HFFc6 (cell line): Measurements from ENCODE around the gene BRPF3. TPM values are rescaled to one million over a fixed set of nuclear protein-coding genes. Genes with fewer than 3 reads are reported as not detected.
A peak's percentile ranks its signal among the peaks of the same experiment; 100 is the strongest.

Source experiments
- DNase-seq: peaks from one replicate; pipeline ENCODE4 v3.0.0-alpha.2; 2018
- H3K27ac Mint-ChIP-seq: 2 replicates; pipeline ENCODE4 v1.8.0; 2020; ENCODE audit warnings: mild to moderate bottlenecking, mixed read lengths
- H3K27me3 Mint-ChIP-seq: 2 replicates; pipeline ENCODE4 v1.8.0; 2021; ENCODE audit warnings: mild to moderate bottlenecking, moderate library complexity, mixed read lengths; ENCODE audit not compliant: insufficient read depth
- H3K36me3 Mint-ChIP-seq: 2 replicates; pipeline ENCODE4 v1.8.0; 2021; ENCODE audit warnings: low read depth, mixed read lengths
- H3K4me1 Mint-ChIP-seq: 2 replicates; pipeline ENCODE4 v1.8.0; 2020; ENCODE audit warnings: low read depth, mixed read lengths
- H3K4me3 Mint-ChIP-seq: 2 replicates; pipeline ENCODE4 v1.8.0; 2020; ENCODE audit warnings: mild to moderate bottlenecking, moderate library complexity, mixed read lengths
- H3K9me3 Mint-ChIP-seq: 2 replicates; pipeline ENCODE4 v1.8.0; 2020; ENCODE audit warnings: mild to moderate bottlenecking, mixed read lengths
- CTCF ChIP-seq: fragments of 200-600 bp; sonication (generic); IDR thresholded peaks from 2 replicates; pipeline ENCODE4 v1.5.0; 2021; ENCODE audit warnings: antibody characterized with exemption, mild to moderate bottlenecking
- total RNA-seq, 6 experiments: library from RNA; stranded (reverse); fragmentation: NEBNext Ultra II Directional; extraction: Animal tissue kit (Norgen Biotek cat#: 25700); gene quantifications; 2 replicates in 1 of 6; 3 replicates in 5 of 6; pipeline ENCODE4 v1.2.3, GENCODE V29; 2021

BRPF3 gene
- total RNA-seq, 6 experiments from 2014 or later = 26.5 to 32.4 (median 28.9) TPM

GRCh38 chr6:36209606-36210005 is 13.1 kb downstream of the BRPF3 start:
- H3K27ac Mint-ChIP-seq = no peak overlapping the region
- H3K36me3 Mint-ChIP-seq = peaks cover 39% of the 10 kb centered on the region
- DNase-seq = no peak
- TF ChIP-seq CTCF = no peak
- H3K4me1 Mint-ChIP-seq = no peaks in the 10 kb centered on the region
- no peaks in the 10 kb centered on the region; the same call in none of the 2 replicates for H3K27me3 Mint-ChIP-seq
- H3K9me3 Mint-ChIP-seq = no peaks in the 10 kb centered on the region
- no peak overlapping the region for H3K4me3 Mint-ChIP-seq

- Mint-ChIP-seq H3K4me3 (no peak overlapping the region), H3K27me3 (no peaks in the 10 kb centered on the region; the same call in none of the 2 replicates), H3K27ac (no peak overlapping the region), H3K4me1 (no peaks in the 10 kb centered on the region), H3K36me3 (peaks cover 42% of the 10 kb centered on the region), H3K9me3 (no peaks in the 10 kb centered on the region)
- DNase-seq = no peak
- no peak for TF ChIP-seq CTCF
Measured at GRCh38 chr6:36210182-36210581, 13.6 kb downstream of the BRPF3 start.

- Mint-ChIP-seq H3K9me3 (no peaks in the 10 kb centered on the region), H3K4me1 (peaks cover 2% of the 10 kb centered on the region; the same call in 1 of the 2 replicates), H3K36me3 (peaks cover 43% of the 10 kb centered on the region), H3K4me3 (no peak overlapping the region), H3K27ac (no peak overlapping the region), H3K27me3 (no peaks in the 10 kb centered on the region; the same call in none of the 2 replicates)
- no peak for DNase-seq
- TF ChIP-seq CTCF = no peak
Measured at GRCh38 chr6:36210886-36211595, 14.5 kb downstream of the BRPF3 start.

- no peak for TF ChIP-seq CTCF
Measured at GRCh38 chr6:36216559-36216958, 20.0 kb downstream of the BRPF3 start.

GRCh38 chr6:36217188-36217587 is 20.6 kb downstream of the BRPF3 start:
- peaks cover 11% of the 10 kb centered on the region; the same call in 1 of the 2 replicates for H3K4me1 Mint-ChIP-seq
- no peaks in the 10 kb centered on the region for H3K9me3 Mint-ChIP-seq
- H3K27ac Mint-ChIP-seq = no peak overlapping the region
- H3K27me3 Mint-ChIP-seq = no peaks in the 10 kb centered on the region; the same call in none of the 2 replicates
- no peak for DNase-seq
- H3K4me3 Mint-ChIP-seq = no peak overlapping the region
- H3K36me3 Mint-ChIP-seq = peaks cover 40% of the 10 kb centered on the region
- TF ChIP-seq CTCF = no peak

More at GRCh38 chr6:36216559-36216958, 20.0 kb downstream of the BRPF3 start:
- H3K36me3 Mint-ChIP-seq = peaks cover 43% of the 10 kb centered on the region
- DNase-seq = peak; percentile 41
- H3K4me1 Mint-ChIP-seq = peaks cover 11% of the 10 kb centered on the region; the same call in 1 of the 2 replicates
- H3K27ac Mint-ChIP-seq = no peak overlapping the region
- no peaks in the 10 kb centered on the region; the same call in none of the 2 replicates for H3K27me3 Mint-ChIP-seq
- no peaks in the 10 kb centered on the region for H3K9me3 Mint-ChIP-seq
- no peak overlapping the region for H3K4me3 Mint-ChIP-seq
